ENCODE measurements around the gene OR2H1. TPM values are rescaled to one million over a fixed set of nuclear protein-coding genes. Genes with fewer than 3 reads are reported as not detected.

The OR2H1 gene
- not detected in 2 replicates for total RNA-seq (ENCODE audit: low replicate concordance)
- long read RNA-seq, result 0 reads

GRCh38 chr6:29456971-29457370 lies at the start of gene OR2H1, which contains the start of gene OR11A1:
TSS of gene OR2H1 (plus strand) at chr6:29457155. CDS start at chr6:29461770, 4,615 bp downstream.
TSS of gene OR11A1 (minus strand) at chr6:29457071. CDS start at chr6:29427641, 29,430 bp downstream.
- Mint-ChIP-seq H3K27ac (no peak within 1 kb of the TSS), H3K4me3 (no peak within 1 kb of the TSS), H3K4me1 (ENCODE audit: unreplicated experiment) (no peaks in the 10 kb centered on the region), H3K36me3 (no peaks in the 10 kb centered on the region), H3K9me3 (no peaks in the 10 kb centered on the region), H3K27me3 (peaks cover 25% of the 10 kb centered on the region)
- no peak for DNase-seq (ENCODE audit: extremely low spot score, unreplicated experiment)
- TF ChIP-seq CTCF (conservative IDR thresholded peaks at IDR 0.05), result no peak

- Mint-ChIP-seq H3K27me3 (peaks cover 22% of the 10 kb centered on the region), H3K4me1 (ENCODE audit: unreplicated experiment) (no peaks in the 10 kb centered on the region), H3K36me3 (no peaks in the 10 kb centered on the region), H3K9me3 (peaks cover 7% of the 10 kb centered on the region), H3K4me3 (no peak within 1 kb of the TSS), H3K27ac (no peak within 1 kb of the TSS)
- peak; percentile 17 for TF ChIP-seq CTCF (conservative IDR thresholded peaks at IDR 0.05)
- DNase-seq (ENCODE audit: extremely low spot score, unreplicated experiment), result no peak
These were observed 42.4 kb upstream of the OR2H1 start, which contains the start of gene OR12D1 for GRCh38 chr6:29414588-29414987. TSS of gene OR12D1 (plus strand) at chr6:29414928.

- Mint-ChIP-seq H3K4me1 (ENCODE audit: unreplicated experiment) (no peaks in the 10 kb centered on the region), H3K9me3 (no peaks in the 10 kb centered on the region), H3K36me3 (no peaks in the 10 kb centered on the region), H3K27ac (no peak overlapping the region), H3K27me3 (peaks cover 18% of the 10 kb centered on the region), H3K4me3 (no peak overlapping the region)
- no peak for TF ChIP-seq CTCF (conservative IDR thresholded peaks at IDR 0.05)
- DNase-seq (ENCODE audit: extremely low spot score, unreplicated experiment), result no peak
These were observed 37.4 kb upstream of the OR2H1 start for GRCh38 chr6:29419516-29419915.

GRCh38 chr6:29424168-29424567 lies 32.8 kb upstream of the OR2H1 start:
- H3K27me3 Mint-ChIP-seq, result peaks cover 32% of the 10 kb centered on the region
- no peaks in the 10 kb centered on the region for H3K9me3 Mint-ChIP-seq
- no peak for TF ChIP-seq CTCF (conservative IDR thresholded peaks at IDR 0.05)
- H3K36me3 Mint-ChIP-seq, result no peaks in the 10 kb centered on the region
- H3K27ac Mint-ChIP-seq, result no peak overlapping the region
- no peaks in the 10 kb centered on the region for H3K4me1 Mint-ChIP-seq (ENCODE audit: unreplicated experiment)
- no peak overlapping the region for H3K4me3 Mint-ChIP-seq
- DNase-seq (ENCODE audit: extremely low spot score, unreplicated experiment), result no peak

GRCh38 chr6:29424575-29424974 lies 32.4 kb upstream of the OR2H1 start:
- no peaks in the 10 kb centered on the region for H3K9me3 Mint-ChIP-seq
- H3K4me3 Mint-ChIP-seq, result no peak overlapping the region
- H3K27ac Mint-ChIP-seq, result no peak overlapping the region
- peaks cover 37% of the 10 kb centered on the region for H3K27me3 Mint-ChIP-seq
- H3K4me1 Mint-ChIP-seq (ENCODE audit: unreplicated experiment), result no peaks in the 10 kb centered on the region
- no peak for DNase-seq (ENCODE audit: extremely low spot score, unreplicated experiment)
- no peaks in the 10 kb centered on the region for H3K36me3 Mint-ChIP-seq
- no peak for TF ChIP-seq CTCF (conservative IDR thresholded peaks at IDR 0.05)

GRCh38 chr6:29425075-29425474 lies 31.9 kb upstream of the OR2H1 start:
- peaks cover 38% of the 10 kb centered on the region for H3K27me3 Mint-ChIP-seq
- TF ChIP-seq CTCF (conservative IDR thresholded peaks at IDR 0.05), result no peak
- DNase-seq (ENCODE audit: extremely low spot score, unreplicated experiment), result no peak

More at GRCh38 chr6:29425075-29425474, 31.9 kb upstream of the OR2H1 start:
- Mint-ChIP-seq H3K27ac (no peak overlapping the region), H3K9me3 (no peaks in the 10 kb centered on the region), H3K36me3 (no peaks in the 10 kb centered on the region), H3K4me1 (ENCODE audit: unreplicated experiment) (no peaks in the 10 kb centered on the region), H3K4me3 (no peak overlapping the region)

All from type B pancreatic cell (in vitro differentiated cells).